Prostate gland (tissue), 2 donors: ENCODE data around the gene HOXA7. TPM values are rescaled to one million over a fixed set of nuclear protein-coding genes. Genes with fewer than 3 reads are reported as not detected.

ENCODE experiments used
- DNase-seq: peaks from one replicate; pipeline ENCODE4 v3.0.0-alpha.2; 2019; ENCODE audit warnings: low spot score
- H3K27ac ChIP-seq, 2 donors: fragments of 200-600 bp; sonication (generic); 2 replicates each; pipeline ENCODE4 v1.5.1; 2017 to 2019
- H3K27me3 ChIP-seq: fragments of 200-600 bp; sonication (generic); replicated peaks from 2 replicates; pipeline ENCODE4 v1.5.1; 2019; ENCODE audit not compliant: insufficient read depth
- H3K36me3 ChIP-seq, 2 donors: fragments of 200-600 bp; sonication (generic); 1 replicate in 1 of 2; 2 replicates in 1 of 2; pipeline versions ENCODE4 v1.5.1 to v1.8.1; 2017 to 2019
- H3K4me1 ChIP-seq: fragments of 200-600 bp; sonication (generic); replicated peaks from 2 replicates; pipeline ENCODE4 v1.5.1; 2019
- H3K4me3 ChIP-seq, 2 donors: fragments of 200-600 bp; sonication (generic); 2 replicates each; pipeline ENCODE4 v1.5.1; 2017 to 2019
- H3K9me3 ChIP-seq: fragments of 200-600 bp; sonication (generic); 2 replicates; pipeline ENCODE4 v1.5.1; 2017
- CTCF ChIP-seq, 4 experiments: fragments of 200-600 bp in 2 of 4; fragments of 450-650 bp in 2 of 4; sonication (generic) in 2 of 4; IDR thresholded peaks; 1 replicate in 3 of 4; 2 replicates in 1 of 4; pipeline ENCODE4 v1.5.1; 2016 to 2019; ENCODE audit warnings: antibody characterized with exemption in 4 of 4, mild to moderate bottlenecking in 2 of 4, moderate library complexity in 2 of 4
- POLR2A ChIP-seq: fragments of 450-650 bp; IDR thresholded peaks from one replicate; pipeline ENCODE4 v1.6.1; 2016; ENCODE audit warnings: antibody characterized with exemption, mild to moderate bottlenecking
- POLR2AphosphoS5 ChIP-seq: sonication (generic); formaldehyde crosslinking; IDR thresholded peaks from one replicate; pipeline ENCODE4 v1.6.1; 2017; ENCODE audit warnings: antibody characterized with exemption
- WGBS: methylation state at CpG from one replicate; pipeline ENCODE4 v1.1.5; 2018; 5-methylcytosine and 5-hydroxymethylcytosine counted together
- intact Hi-C: fragments of 100-400 bp; cut with DNase I; formaldehyde crosslinking; loops from one replicate; pipeline ENCODE4 v1.14.2; 2022
- total RNA-seq, 2 donors: library from RNA; depleted of rRNA; stranded (reverse); fragments of >200 nt; gene quantifications; one replicate each; pipeline ENCODE4 v1.1.0, GENCODE V29; 2016

Gene HOXA7
- total RNA-seq, 2 donors from 2014 or later: 2.2 to 4.6 TPM

- TF ChIP-seq POLR2A: no peak
- TF ChIP-seq POLR2AphosphoS5: no peak
- no peak for TF ChIP-seq CTCF (IDR thresholded peaks at IDR 0.05)
- WGBS: 84% methylated on average over 31 of the region's 31 CpGs
- intact Hi-C loops: no loop called here
- no peak for DNase-seq
- H3K36me3 ChIP-seq: no peaks in the 10 kb centered on the region
- no peaks in the 10 kb centered on the region for H3K9me3 ChIP-seq
- no peaks in the 10 kb centered on the region for H3K27me3 ChIP-seq
- H3K4me3 ChIP-seq: peak overlapping the region in 1 of 2 donors; percentile 2
- H3K27ac ChIP-seq: peak overlapping the region in 1 of 2 donors; percentile 39
- peaks cover 4% of the 10 kb centered on the region for H3K4me1 ChIP-seq
These were observed 11.7 kb downstream of the HOXA7 start for GRCh38 chr7:27144781-27145164.

GRCh38 chr7:27143950-27144780 lies 12.3 kb downstream of the HOXA7 start:
- Histone ChIP-seq H3K27me3 (no peaks in the 10 kb centered on the region), H3K4me3 (peak overlapping the region in 1 of 2 donors; percentile 40), H3K27ac (peak overlapping the region in 1 of 2 donors; percentile 39), H3K9me3 (no peaks in the 10 kb centered on the region), H3K36me3 (no peaks in the 10 kb centered on the region), H3K4me1 (no peaks in the 10 kb centered on the region)
- peak in 1 of 4 experiments; percentile 29 for TF ChIP-seq CTCF (IDR thresholded peaks at IDR 0.05)
- no peak for TF ChIP-seq POLR2A
- no peak for TF ChIP-seq POLR2AphosphoS5
- WGBS: 61% methylated on average over 40 of the region's 40 CpGs
- intact Hi-C loops: no loop called here
- DNase-seq: no peak

- Histone ChIP-seq H3K36me3 (no peaks in the 10 kb centered on the region), H3K4me1 (no peaks in the 10 kb centered on the region), H3K27ac (peak within 1 kb of the TSS; percentile 62 to 72), H3K27me3 (no peaks in the 10 kb centered on the region), H3K4me3 (peak within 1 kb of the TSS; percentile 40), H3K9me3 (no peaks in the 10 kb centered on the region)
- TF ChIP-seq POLR2AphosphoS5 (peak; percentile 77), CTCF (IDR thresholded peaks at IDR 0.05) (peak in 3 of 4 experiments; percentile 70 to 91 (median 82)), POLR2A (peak; percentile 66)
- intact Hi-C loops: no loop called here
- peak; percentile 80 for DNase-seq
- WGBS: 39% methylated on average over 79 of the region's 86 CpGs
These were observed 13.2 kb downstream of the HOXA7 start, which contains the start of gene HOXA5 for GRCh38 chr7:27143023-27143949. Gene HOXA5, minus strand, starts transcription at chr7:27143681. Its CDS starts 74 bp downstream, at chr7:27143607.

- H3K9me3 ChIP-seq: no peaks in the 10 kb centered on the region
- H3K27ac ChIP-seq: peak overlapping the region; percentile 62 to 72
- 41% methylated on average over 29 of the region's 29 CpGs for WGBS
- DNase-seq: no peak
- no peaks in the 10 kb centered on the region for H3K4me1 ChIP-seq
- no peak for TF ChIP-seq POLR2A
- no peak for TF ChIP-seq CTCF (IDR thresholded peaks at IDR 0.05)
- TF ChIP-seq POLR2AphosphoS5: no peak
- intact Hi-C loops: no loop called here
- H3K27me3 ChIP-seq: no peaks in the 10 kb centered on the region
- no peaks in the 10 kb centered on the region for H3K36me3 ChIP-seq
- peak overlapping the region; percentile 40 for H3K4me3 ChIP-seq
These were observed 13.9 kb downstream of the HOXA7 start for GRCh38 chr7:27142580-27143022.
